Fibroblast of villous mesenchyme (primary cell): ENCODE data around the gene SLC12A3. TPM values are rescaled to one million over a fixed set of nuclear protein-coding genes. Genes with fewer than 3 reads are reported as not detected.

Experiments
- DNase-seq: peaks from one replicate; pipeline ENCODE4 v3.0.0-alpha.2; 2010; ENCODE audit warnings: low read depth
- H3K4me3 ChIP-seq: 2 replicates; pipeline ENCODE4 v1.5.1; 2011; ENCODE audit warnings: low read depth, mild to moderate bottlenecking, low read length
- CTCF ChIP-seq: IDR thresholded peaks from 2 replicates; pipeline ENCODE4 v1.5.1; 2012; ENCODE audit warnings: low read depth, mild to moderate bottlenecking, low read length; ENCODE audit not compliant: insufficient read depth
- total RNA-seq: library from RNA; depleted of rRNA; stranded (reverse); fragments of >200 nt; gene quantifications from 2 replicates; pipeline ENCODE4 v1.2.3, GENCODE V29; 2012

The SLC12A3 gene
- total RNA-seq, 1 donor = not detected

GRCh38 chr16:56876048-56876447 is 11.0 kb downstream of the SLC12A3 start:
- no peak overlapping the region for H3K4me3 ChIP-seq
- no peak for DNase-seq
- TF ChIP-seq CTCF = no peak

- no peak for TF ChIP-seq CTCF
- no peak overlapping the region for H3K4me3 ChIP-seq
- DNase-seq = no peak
Measured at GRCh38 chr16:56877486-56878182, 12.6 kb downstream of the SLC12A3 start.

GRCh38 chr16:56878282-56878854 is 13.4 kb downstream of the SLC12A3 start:
- no peak for TF ChIP-seq CTCF
- DNase-seq = no peak
- H3K4me3 ChIP-seq = no peak overlapping the region

GRCh38 chr16:56879276-56879675 is 14.3 kb downstream of the SLC12A3 start:
- H3K4me3 ChIP-seq = no peak overlapping the region
- TF ChIP-seq CTCF = no peak
- no peak for DNase-seq

GRCh38 chr16:56880176-56880575 is 15.2 kb downstream of the SLC12A3 start:
- no peak for TF ChIP-seq CTCF
- DNase-seq = no peak
- no peak overlapping the region for H3K4me3 ChIP-seq

GRCh38 chr16:56880685-56881084 is 15.7 kb downstream of the SLC12A3 start:
- TF ChIP-seq CTCF = no peak
- no peak for DNase-seq

More at GRCh38 chr16:56880685-56881084, 15.7 kb downstream of the SLC12A3 start:
- no peak overlapping the region for H3K4me3 ChIP-seq
